Activated T-cell treated with anti-CD3 and anti-CD28 coated beads, Interleukin-2, amount 50 U/mL, for 72 hours (primary cell): ENCODE data around the gene PPP2R5A. TPM values are rescaled to one million over a fixed set of nuclear protein-coding genes. Genes with fewer than 3 reads are reported as not detected.

Source experiments
- ATAC-seq, 2 donors: fragments of 150-1000 bp; cut with Tn5 transposase; replicated peaks in 1 of 2; 2 replicates each; pipeline ENCODE4 v1.10.0; 2021; ENCODE audit warnings: moderate library complexity in 2 of 2, mild to moderate bottlenecking in 1 of 2
- DNase-seq, 2 donors: peaks; one replicate each; pipeline ENCODE4 v3.0.0; 2021 to 2022; ENCODE audit warnings: mixed read lengths in 1 of 2
- H3K27ac Mint-ChIP-seq: one replicate; pipeline ENCODE4 v1.8.0; 2022; ENCODE audit warnings: mild to moderate bottlenecking, moderate library complexity, mixed read lengths
- H3K27me3 Mint-ChIP-seq: one replicate; pipeline ENCODE4 v1.8.0; 2022; ENCODE audit warnings: low read depth, mixed read lengths
- H3K36me3 Mint-ChIP-seq, 2 donors: one replicate each; pipeline ENCODE4 v1.8.0; 2022; ENCODE audit warnings: mixed read lengths in 2 of 2, mild to moderate bottlenecking in 1 of 2; ENCODE audit not compliant: insufficient read depth in 2 of 2
- H3K4me1 Mint-ChIP-seq: one replicate; pipeline ENCODE4 v1.8.0; 2022; ENCODE audit warnings: low read depth, mixed read lengths
- H3K4me3 Mint-ChIP-seq, 2 donors: one replicate each; pipeline ENCODE4 v1.8.0; 2022; ENCODE audit warnings: mild to moderate bottlenecking in 2 of 2, mixed read lengths in 2 of 2, moderate library complexity in 2 of 2
- H3K9me3 Mint-ChIP-seq, 2 donors: one replicate each; pipeline ENCODE4 v1.8.0; 2022; ENCODE audit warnings: mixed read lengths in 2 of 2
- total RNA-seq, 2 donors: library from RNA; stranded (reverse); gene quantifications; one replicate each; pipeline ENCODE4 v1.2.3, GENCODE V29; 2022

Gene PPP2R5A
- total RNA-seq, 2 donors from 2014 or later = 43.7 to 52.0 TPM

- peaks cover 59% of the 10 kb centered on the region for H3K4me1 Mint-ChIP-seq
- peak overlapping the region; percentile 69 for H3K27ac Mint-ChIP-seq
- H3K4me3 Mint-ChIP-seq = peak overlapping the region; percentile 23 to 57
- peak; percentile 15 to 30 for ATAC-seq
- H3K36me3 Mint-ChIP-seq = no peaks in the 10 kb centered on the region
- peak in 1 of 2 donors; percentile 10 for DNase-seq
- H3K9me3 Mint-ChIP-seq = peaks cover 0 to 2% of the 10 kb centered on the region in 2 donors
- H3K27me3 Mint-ChIP-seq = no peaks in the 10 kb centered on the region
Measured at GRCh38 chr1:212255705-212256307, 29.4 kb upstream of the PPP2R5A start.

- H3K27me3 Mint-ChIP-seq = no peaks in the 10 kb centered on the region
- DNase-seq (peak; percentile 8 to 18), ATAC-seq (peak in 1 of 2 donors; percentile 27)
- H3K36me3 Mint-ChIP-seq = peaks cover 0 to 1% of the 10 kb centered on the region in 2 donors
- H3K9me3 Mint-ChIP-seq = peaks cover 0 to 2% of the 10 kb centered on the region in 2 donors
- peak overlapping the region; percentile 69 for H3K27ac Mint-ChIP-seq
- peaks cover 59% of the 10 kb centered on the region for H3K4me1 Mint-ChIP-seq
- H3K4me3 Mint-ChIP-seq = peak overlapping the region; percentile 23 to 57
Measured at GRCh38 chr1:212256369-212256768, 28.8 kb upstream of the PPP2R5A start.

GRCh38 chr1:212257157-212257556 is 28.1 kb upstream of the PPP2R5A start:
- no peak for ATAC-seq
- Mint-ChIP-seq H3K4me1 (peaks cover 59% of the 10 kb centered on the region), H3K27me3 (no peaks in the 10 kb centered on the region), H3K4me3 (no peak overlapping the region), H3K9me3 (peaks cover 0 to 2% of the 10 kb centered on the region in 2 donors), H3K36me3 (peaks cover 0 to 1% of the 10 kb centered on the region in 2 donors), H3K27ac (no peak overlapping the region)
- DNase-seq = no peak

- Mint-ChIP-seq H3K27ac (no peak overlapping the region), H3K4me1 (peaks cover 47% of the 10 kb centered on the region), H3K4me3 (no peak overlapping the region), H3K27me3 (no peaks in the 10 kb centered on the region), H3K36me3 (peaks cover 0 to 1% of the 10 kb centered on the region in 2 donors), H3K9me3 (peaks cover 0 to 2% of the 10 kb centered on the region in 2 donors)
- no peak for DNase-seq
- no peak for ATAC-seq
Measured at GRCh38 chr1:212259693-212260480, 25.3 kb upstream of the PPP2R5A start.

GRCh38 chr1:212260557-212261355 is 24.5 kb upstream of the PPP2R5A start:
- Mint-ChIP-seq H3K9me3 (peaks cover 0 to 2% of the 10 kb centered on the region in 2 donors), H3K4me1 (peaks cover 38% of the 10 kb centered on the region), H3K4me3 (peak overlapping the region in 1 of 2 donors; percentile 3), H3K36me3 (peaks cover 0 to 1% of the 10 kb centered on the region in 2 donors), H3K27ac (peak overlapping the region; percentile 39), H3K27me3 (no peaks in the 10 kb centered on the region)
- DNase-seq = peak; percentile 37 to 38
- peak; percentile 90 to 91 for ATAC-seq

GRCh38 chr1:212261361-212261929 is 23.8 kb upstream of the PPP2R5A start:
- peaks cover 0 to 1% of the 10 kb centered on the region in 2 donors for H3K36me3 Mint-ChIP-seq
- no peak for DNase-seq
- peaks cover 0 to 2% of the 10 kb centered on the region in 2 donors for H3K9me3 Mint-ChIP-seq
- no peak overlapping the region for H3K27ac Mint-ChIP-seq
- no peaks in the 10 kb centered on the region for H3K27me3 Mint-ChIP-seq
- H3K4me1 Mint-ChIP-seq = peaks cover 31% of the 10 kb centered on the region
- no peak overlapping the region for H3K4me3 Mint-ChIP-seq
- no peak for ATAC-seq

- DNase-seq (no peak), ATAC-seq (no peak)
- H3K27ac Mint-ChIP-seq = no peak overlapping the region
- no peaks in the 10 kb centered on the region for H3K9me3 Mint-ChIP-seq
- H3K4me1 Mint-ChIP-seq = no peaks in the 10 kb centered on the region
- no peaks in the 10 kb centered on the region for H3K36me3 Mint-ChIP-seq
- H3K4me3 Mint-ChIP-seq = no peak overlapping the region
- H3K27me3 Mint-ChIP-seq = peaks cover 8% of the 10 kb centered on the region
Measured at GRCh38 chr1:212267017-212267416, 18.2 kb upstream of the PPP2R5A start.

GRCh38 chr1:212267460-212267859 is 17.8 kb upstream of the PPP2R5A start:
- Mint-ChIP-seq H3K4me1 (no peaks in the 10 kb centered on the region), H3K36me3 (no peaks in the 10 kb centered on the region), H3K27me3 (peaks cover 8% of the 10 kb centered on the region), H3K9me3 (no peaks in the 10 kb centered on the region), H3K4me3 (no peak overlapping the region), H3K27ac (no peak overlapping the region)
- ATAC-seq (no peak), DNase-seq (no peak)

GRCh38 chr1:212269306-212269705 is 15.9 kb upstream of the PPP2R5A start:
- no peaks in the 10 kb centered on the region for H3K4me1 Mint-ChIP-seq

GRCh38 chr1:212270564-212270963 is 14.6 kb upstream of the PPP2R5A start:
- Mint-ChIP-seq H3K9me3 (no peaks in the 10 kb centered on the region), H3K27me3 (peaks cover 8% of the 10 kb centered on the region), H3K4me3 (no peak overlapping the region), H3K36me3 (no peaks in the 10 kb centered on the region), H3K4me1 (no peaks in the 10 kb centered on the region), H3K27ac (no peak overlapping the region)
- ATAC-seq = no peak
- no peak for DNase-seq

More at GRCh38 chr1:212269306-212269705, 15.9 kb upstream of the PPP2R5A start:
- Mint-ChIP-seq H3K36me3 (no peaks in the 10 kb centered on the region), H3K4me3 (no peak overlapping the region), H3K27ac (no peak overlapping the region), H3K9me3 (no peaks in the 10 kb centered on the region), H3K27me3 (peaks cover 8% of the 10 kb centered on the region)
- ATAC-seq (no peak), DNase-seq (no peak)

GRCh38 chr1:212271234-212271633 is 14.0 kb upstream of the PPP2R5A start:
- Mint-ChIP-seq H3K36me3 (no peaks in the 10 kb centered on the region), H3K27me3 (peaks cover 8% of the 10 kb centered on the region), H3K27ac (no peak overlapping the region), H3K4me3 (no peak overlapping the region), H3K4me1 (no peaks in the 10 kb centered on the region), H3K9me3 (no peaks in the 10 kb centered on the region)
- ATAC-seq (no peak), DNase-seq (no peak)

- H3K27ac Mint-ChIP-seq = no peak overlapping the region
- no peaks in the 10 kb centered on the region for H3K4me1 Mint-ChIP-seq
- H3K4me3 Mint-ChIP-seq = no peak overlapping the region
- no peak for DNase-seq
- H3K27me3 Mint-ChIP-seq = peaks cover 8% of the 10 kb centered on the region
- no peak for ATAC-seq
- no peaks in the 10 kb centered on the region for H3K9me3 Mint-ChIP-seq
- H3K36me3 Mint-ChIP-seq = no peaks in the 10 kb centered on the region
Measured at GRCh38 chr1:212271823-212272485, 13.3 kb upstream of the PPP2R5A start.
